Activated T-helper 1 cell treated with anti-CD3 and anti-CD28 coated beads, Interleukin-2, amount 50 U/mL, for 16 hours (primary cell): ENCODE data around the gene L3MBTL1.
"Not testable (repeated sequence)": the region's sequence is repeated elsewhere in the genome, so short reads cannot be mapped to it uniquely, and the experiment has no call there.

Experiments used
- DNase-seq, 2 donors: peaks; one replicate each; pipeline ENCODE4 v3.0.0-alpha.2; 2020; ENCODE audit warnings: low read depth in 1 of 2, low spot score in 1 of 2

The L3MBTL1 gene

DNA sequence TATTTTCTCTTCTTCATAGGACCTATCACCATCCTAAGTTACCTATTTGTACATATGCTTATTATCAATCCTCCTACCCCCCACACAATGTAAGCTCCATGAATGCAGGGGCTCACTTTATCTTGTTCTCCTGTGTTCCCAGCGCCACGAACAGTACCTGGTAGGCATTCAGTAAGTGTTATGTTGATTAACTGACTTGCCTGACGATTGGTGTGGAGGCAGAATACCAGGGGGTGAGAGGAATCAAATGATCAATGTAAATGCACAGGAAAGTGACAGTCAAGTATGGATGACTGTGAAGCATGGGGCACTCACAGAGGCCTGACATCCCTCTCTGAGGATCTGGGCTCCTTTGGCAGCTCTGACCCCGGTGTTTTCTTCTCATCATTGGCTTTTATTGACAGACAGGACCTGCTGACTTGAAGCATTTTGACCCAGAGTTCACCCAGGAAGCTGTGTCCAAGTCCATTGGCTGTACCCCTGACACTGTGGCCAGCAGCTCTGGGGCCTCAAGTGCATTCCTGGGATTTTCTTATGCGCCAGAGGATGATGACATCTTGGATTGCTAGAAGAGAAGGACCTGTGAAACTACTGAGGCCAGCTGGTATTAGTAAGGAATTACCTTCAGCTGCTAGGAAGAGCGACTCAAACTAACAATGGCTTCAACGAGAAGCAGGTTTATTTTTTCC, 77.1 kb downstream of the L3MBTL1 start:
- no peak for DNase-seq

DNA sequence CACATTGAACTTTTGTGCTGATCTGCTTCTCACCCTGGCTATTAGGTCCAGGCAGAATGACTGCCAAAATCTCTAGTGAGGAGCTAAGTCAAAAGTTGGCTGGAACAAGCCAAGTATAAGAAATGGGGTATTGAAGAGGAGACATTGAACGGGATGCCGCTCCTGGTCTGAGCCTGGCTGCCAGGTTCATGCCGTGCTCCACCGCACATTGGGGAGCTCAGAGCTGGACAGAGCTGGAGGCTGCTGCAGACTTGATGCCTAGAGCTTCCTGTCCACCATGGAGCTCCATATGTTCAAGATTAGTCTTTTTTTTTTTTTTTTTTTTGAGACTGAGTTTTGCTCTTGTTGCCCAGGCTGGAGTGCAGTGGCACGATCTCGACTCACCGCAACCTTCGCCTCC, 79.1 kb downstream of the L3MBTL1 start:
- DNase-seq, result no peak

DNA sequence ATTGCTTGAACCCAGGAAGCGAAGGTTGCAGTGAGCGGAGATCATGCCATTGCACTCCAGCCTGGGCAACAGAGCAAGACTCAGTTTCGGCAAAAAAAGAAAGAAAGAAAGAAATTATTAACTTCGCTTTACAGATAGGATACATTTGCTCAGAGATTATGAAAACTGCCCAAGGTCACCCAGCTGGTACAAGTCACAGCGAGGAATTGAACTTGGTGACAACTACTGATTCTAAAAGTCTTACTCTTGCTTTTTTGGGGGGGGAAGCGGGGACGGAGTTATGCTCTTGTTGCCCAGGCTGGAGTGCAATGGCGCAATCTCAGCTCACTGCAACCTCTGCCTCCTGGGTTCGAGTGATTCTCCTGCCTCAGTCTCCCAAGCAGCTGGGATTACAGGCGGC, 81.0 kb downstream of the L3MBTL1 start:
- not testable (repeated sequence) for DNase-seq

- no peak for DNase-seq
These were observed 82.5 kb downstream of the L3MBTL1 start for GRCh38 chr20:43590036-43590391.

- DNase-seq, result peak; percentile 77 to 79
These were observed 83.2 kb downstream of the L3MBTL1 start, which contains the start of gene IFT52 for GRCh38 chr20:43590392-43591303. Gene IFT52 (plus strand): TSS chr20:43590937. CDS start chr20:43594699, 3,762 bp downstream.
